ENCODE measurements around the gene TIGD4. TPM values are rescaled to one million over a fixed set of nuclear protein-coding genes. Genes with fewer than 3 reads are reported as not detected.
"Not testable (repeated sequence)": the region's sequence is repeated elsewhere in the genome, so short reads cannot be mapped to it uniquely, and the experiment has no call there.

Gene TIGD4
- total RNA-seq, 1 donor from 2014 or later = not detected

- Histone ChIP-seq H3K36me3 (no peaks in the 10 kb centered on the region), H3K27me3 (no peaks in the 10 kb centered on the region), H3K27ac (no peak overlapping the region), H3K9me3 (no peaks in the 10 kb centered on the region), H3K4me1 (no peaks in the 10 kb centered on the region), H3K4me3 (no peak overlapping the region)
- intact Hi-C loops (cut with DNase I) = no loop called here
- ATAC-seq (no peak), DNase-seq (no peak)
- no peak for TF ChIP-seq CTCF (IDR thresholded peaks at IDR 0.05)
Measured at GRCh38 chr4:152773339-152773738, 6.2 kb downstream of the TIGD4 start.

GRCh38 chr4:152771741-152772533 lies 7.6 kb downstream of the TIGD4 start:
- intact Hi-C loops (cut with DNase I) = no loop called here

GRCh38 chr4:152765069-152765737 lies 14.3 kb downstream of the TIGD4 start:
- ATAC-seq; DNase-seq; H3K36me3 ChIP-seq; H3K9me3 ChIP-seq; H3K27me3 ChIP-seq; H3K27ac ChIP-seq; H3K4me1 ChIP-seq; intact Hi-C loops (cut with DNase I); H3K4me3 ChIP-seq: not testable (repeated sequence)

More at GRCh38 chr4:152771741-152772533, 7.6 kb downstream of the TIGD4 start:
- no peaks in the 10 kb centered on the region for H3K4me1 ChIP-seq
- H3K27ac ChIP-seq = no peak overlapping the region
- no peak for ATAC-seq
- no peaks in the 10 kb centered on the region for H3K36me3 ChIP-seq
- H3K9me3 ChIP-seq = no peaks in the 10 kb centered on the region
- TF ChIP-seq CTCF (IDR thresholded peaks at IDR 0.05) = no peak
- DNase-seq = no peak
- H3K27me3 ChIP-seq = no peaks in the 10 kb centered on the region
- H3K4me3 ChIP-seq = no peak overlapping the region

- H3K4me1 ChIP-seq = no peaks in the 10 kb centered on the region
- H3K4me3 ChIP-seq = no peak overlapping the region
- intact Hi-C loops (cut with DNase I) = no loop called here
- no peaks in the 10 kb centered on the region for H3K36me3 ChIP-seq
- ATAC-seq (no peak), DNase-seq (no peak)
- no peaks in the 10 kb centered on the region for H3K27me3 ChIP-seq
- no peak overlapping the region for H3K27ac ChIP-seq
- no peaks in the 10 kb centered on the region for H3K9me3 ChIP-seq
- TF ChIP-seq CTCF (IDR thresholded peaks at IDR 0.05) = no peak
Measured at GRCh38 chr4:152763796-152764195, 15.7 kb downstream of the TIGD4 start.

GRCh38 chr4:152748619-152749018 lies 30.9 kb downstream of the TIGD4 start:
- H3K27me3 ChIP-seq = no peaks in the 10 kb centered on the region
- H3K9me3 ChIP-seq = no peaks in the 10 kb centered on the region
- H3K36me3 ChIP-seq = no peaks in the 10 kb centered on the region
- no peaks in the 10 kb centered on the region for H3K4me1 ChIP-seq
- no peak for ATAC-seq
- no peak overlapping the region for H3K4me3 ChIP-seq
- no peak for TF ChIP-seq CTCF (IDR thresholded peaks at IDR 0.05)
- no peak overlapping the region for H3K27ac ChIP-seq
- intact Hi-C loops (cut with DNase I) = no loop called here
- no peak for DNase-seq

- Histone ChIP-seq H3K9me3 (no peaks in the 10 kb centered on the region), H3K4me3 (no peak overlapping the region), H3K4me1 (no peaks in the 10 kb centered on the region), H3K27me3 (no peaks in the 10 kb centered on the region), H3K36me3 (no peaks in the 10 kb centered on the region), H3K27ac (no peak overlapping the region)
- no peak for TF ChIP-seq CTCF (IDR thresholded peaks at IDR 0.05)
- DNase-seq (no peak), ATAC-seq (no peak)
- intact Hi-C loops (cut with DNase I) = no loop called here
Measured at GRCh38 chr4:152747444-152747843, 32.1 kb downstream of the TIGD4 start.

Data from upper lobe of right lung (tissue), 1 donor.